ENCODE measurements around the gene SLC39A7.

The SLC39A7 gene

GRCh38 chr6:33170176-33171015 is 30.3 kb upstream of the SLC39A7 start:
- no peak for DNase-seq (ENCODE audit: extremely low read depth in 1 of 2, low read depth in 1 of 2)

GRCh38 chr6:33171016-33171879 is 29.4 kb upstream of the SLC39A7 start:
- DNase-seq (ENCODE audit: extremely low read depth in 1 of 2, low read depth in 1 of 2) = no peak

GRCh38 chr6:33171880-33172687 is 28.6 kb upstream of the SLC39A7 start:
- DNase-seq (ENCODE audit: extremely low read depth in 1 of 2, low read depth in 1 of 2) = no peak

GRCh38 chr6:33172688-33173534 is 27.8 kb upstream of the SLC39A7 start:
- no peak for DNase-seq (ENCODE audit: extremely low read depth in 1 of 2, low read depth in 1 of 2)

GRCh38 chr6:33173535-33174180 is 27.0 kb upstream of the SLC39A7 start:
- no peak for DNase-seq (ENCODE audit: extremely low read depth in 1 of 2, low read depth in 1 of 2)

GRCh38 chr6:33174784-33175183 is 25.9 kb upstream of the SLC39A7 start:
- DNase-seq (ENCODE audit: extremely low read depth in 1 of 2, low read depth in 1 of 2) = no peak

- DNase-seq (ENCODE audit: extremely low read depth in 1 of 2, low read depth in 1 of 2) = no peak
Measured at GRCh38 chr6:33175436-33176069, 25.1 kb upstream of the SLC39A7 start.

GRCh38 chr6:33176906-33177305 is 23.8 kb upstream of the SLC39A7 start:
- no peak for DNase-seq (ENCODE audit: extremely low read depth in 1 of 2, low read depth in 1 of 2)

GRCh38 chr6:33177552-33178446 is 22.9 kb upstream of the SLC39A7 start:
- no peak for DNase-seq (ENCODE audit: extremely low read depth in 1 of 2, low read depth in 1 of 2)

- DNase-seq (ENCODE audit: extremely low read depth in 1 of 2, low read depth in 1 of 2) = no peak
Measured at GRCh38 chr6:33178755-33179475, 21.8 kb upstream of the SLC39A7 start.

- no peak for DNase-seq (ENCODE audit: extremely low read depth in 1 of 2, low read depth in 1 of 2)
Measured at GRCh38 chr6:33181141-33181540, 19.5 kb upstream of the SLC39A7 start.

GRCh38 chr6:33183071-33183683 is 17.5 kb upstream of the SLC39A7 start:
- no peak for DNase-seq (ENCODE audit: extremely low read depth in 1 of 2, low read depth in 1 of 2)

- DNase-seq (ENCODE audit: extremely low read depth in 1 of 2, low read depth in 1 of 2) = no peak
Measured at GRCh38 chr6:33185190-33185589, 15.5 kb upstream of the SLC39A7 start.

GRCh38 chr6:33185654-33186187 is 14.9 kb upstream of the SLC39A7 start:
- no peak for DNase-seq (ENCODE audit: extremely low read depth in 1 of 2, low read depth in 1 of 2)

- DNase-seq (ENCODE audit: extremely low read depth in 1 of 2, low read depth in 1 of 2) = no peak
Measured at GRCh38 chr6:33187809-33188208, 12.9 kb upstream of the SLC39A7 start.

- DNase-seq (ENCODE audit: extremely low read depth in 1 of 2, low read depth in 1 of 2) = no peak
Measured at GRCh38 chr6:33189164-33189563, 11.5 kb upstream of the SLC39A7 start.

Measured in stimulated activated CD8-positive, alpha-beta memory T cell treated with anti-CD3 and anti-CD28 coated beads, Interleukin-7, amount 100 ng/mL, for 48 hours (primary cell).